ENCODE data around the gene CNBP.
"Not testable (repeated sequence)": the region's sequence is repeated elsewhere in the genome, so short reads cannot be mapped to it uniquely, and the experiment has no call there.

DNA sequence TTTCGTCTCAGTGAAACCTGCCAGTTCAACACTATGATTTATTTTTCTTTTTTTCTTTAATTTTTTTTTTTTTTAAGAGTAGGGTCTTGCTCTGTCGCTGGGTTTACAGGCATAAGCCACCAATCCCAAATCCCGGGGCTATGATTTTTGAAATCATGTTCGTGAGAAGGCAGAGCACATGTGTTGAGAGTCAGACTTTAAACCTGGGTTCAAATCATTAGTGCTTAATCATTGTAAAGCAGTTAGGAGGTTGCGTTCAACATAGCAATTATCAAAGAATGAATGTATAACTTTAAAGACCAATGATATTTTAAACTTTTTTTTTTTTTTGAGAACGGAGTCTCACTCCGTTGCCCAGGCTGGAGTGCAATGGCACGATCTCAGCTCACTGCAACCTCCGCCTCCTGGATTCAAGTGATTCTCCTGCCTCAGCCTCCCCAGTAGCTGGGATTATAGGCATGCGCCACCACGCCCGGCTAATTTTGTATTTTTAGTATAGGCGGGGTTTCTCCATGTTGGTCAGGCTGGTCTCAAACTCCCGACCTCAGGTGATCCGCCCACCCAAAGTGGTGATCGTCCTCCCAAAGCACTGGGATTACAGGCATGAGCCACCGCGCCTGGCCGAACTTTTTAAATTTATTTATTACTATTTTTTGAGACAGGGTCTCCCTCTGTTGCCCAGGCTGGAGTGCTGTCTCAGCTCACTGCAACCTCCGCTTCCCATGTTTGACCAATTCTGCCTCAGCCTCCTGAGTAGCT, 1.3 kb upstream of the CNBP start:
- not testable (repeated sequence) for TF ChIP-seq OSR1 (CRISPR knock-in tag; IDR thresholded peaks at IDR 0.05); SNAI2 (CRISPR knock-in tag; IDR thresholded peaks at IDR 0.05); RARB (CRISPR knock-in tag; IDR thresholded peaks at IDR 0.05); ARNTL (CRISPR knock-in tag; IDR thresholded peaks at IDR 0.05; ENCODE audit: borderline replicate concordance, low read depth); ISL1 (CRISPR knock-in tag; IDR thresholded peaks at IDR 0.05); ZNF70 (CRISPR knock-in tag; IDR thresholded peaks at IDR 0.05); PPARA (CRISPR knock-in tag; IDR thresholded peaks at IDR 0.05; ENCODE audit: borderline replicate concordance); GLIS3 (CRISPR knock-in tag; IDR thresholded peaks at IDR 0.05); ZFP3 (CRISPR knock-in tag; IDR thresholded peaks at IDR 0.05)
- TF ChIP-seq, protein P1, sequence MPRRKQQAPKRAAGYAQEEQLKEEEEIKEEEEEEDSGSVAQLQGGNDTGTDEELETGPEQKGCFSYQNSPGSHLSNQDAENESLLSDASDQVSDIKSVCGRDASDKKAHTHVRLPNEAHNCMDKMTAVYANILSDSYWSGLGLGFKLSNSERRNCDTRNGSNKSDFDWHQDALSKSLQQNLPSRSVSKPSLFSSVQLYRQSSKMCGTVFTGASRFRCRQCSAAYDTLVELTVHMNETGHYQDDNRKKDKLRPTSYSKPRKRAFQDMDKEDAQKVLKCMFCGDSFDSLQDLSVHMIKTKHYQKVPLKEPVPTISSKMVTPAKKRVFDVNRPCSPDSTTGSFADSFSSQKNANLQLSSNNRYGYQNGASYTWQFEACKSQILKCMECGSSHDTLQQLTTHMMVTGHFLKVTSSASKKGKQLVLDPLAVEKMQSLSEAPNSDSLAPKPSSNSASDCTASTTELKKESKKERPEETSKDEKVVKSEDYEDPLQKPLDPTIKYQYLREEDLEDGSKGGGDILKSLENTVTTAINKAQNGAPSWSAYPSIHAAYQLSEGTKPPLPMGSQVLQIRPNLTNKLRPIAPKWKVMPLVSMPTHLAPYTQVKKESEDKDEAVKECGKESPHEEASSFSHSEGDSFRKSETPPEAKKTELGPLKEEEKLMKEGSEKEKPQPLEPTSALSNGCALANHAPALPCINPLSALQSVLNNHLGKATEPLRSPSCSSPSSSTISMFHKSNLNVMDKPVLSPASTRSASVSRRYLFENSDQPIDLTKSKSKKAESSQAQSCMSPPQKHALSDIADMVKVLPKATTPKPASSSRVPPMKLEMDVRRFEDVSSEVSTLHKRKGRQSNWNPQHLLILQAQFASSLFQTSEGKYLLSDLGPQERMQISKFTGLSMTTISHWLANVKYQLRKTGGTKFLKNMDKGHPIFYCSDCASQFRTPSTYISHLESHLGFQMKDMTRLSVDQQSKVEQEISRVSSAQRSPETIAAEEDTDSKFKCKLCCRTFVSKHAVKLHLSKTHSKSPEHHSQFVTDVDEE (CRISPR knock-in tag; IDR thresholded peaks at IDR 0.05), result not testable (repeated sequence)
- TF ChIP-seq, protein P2, sequence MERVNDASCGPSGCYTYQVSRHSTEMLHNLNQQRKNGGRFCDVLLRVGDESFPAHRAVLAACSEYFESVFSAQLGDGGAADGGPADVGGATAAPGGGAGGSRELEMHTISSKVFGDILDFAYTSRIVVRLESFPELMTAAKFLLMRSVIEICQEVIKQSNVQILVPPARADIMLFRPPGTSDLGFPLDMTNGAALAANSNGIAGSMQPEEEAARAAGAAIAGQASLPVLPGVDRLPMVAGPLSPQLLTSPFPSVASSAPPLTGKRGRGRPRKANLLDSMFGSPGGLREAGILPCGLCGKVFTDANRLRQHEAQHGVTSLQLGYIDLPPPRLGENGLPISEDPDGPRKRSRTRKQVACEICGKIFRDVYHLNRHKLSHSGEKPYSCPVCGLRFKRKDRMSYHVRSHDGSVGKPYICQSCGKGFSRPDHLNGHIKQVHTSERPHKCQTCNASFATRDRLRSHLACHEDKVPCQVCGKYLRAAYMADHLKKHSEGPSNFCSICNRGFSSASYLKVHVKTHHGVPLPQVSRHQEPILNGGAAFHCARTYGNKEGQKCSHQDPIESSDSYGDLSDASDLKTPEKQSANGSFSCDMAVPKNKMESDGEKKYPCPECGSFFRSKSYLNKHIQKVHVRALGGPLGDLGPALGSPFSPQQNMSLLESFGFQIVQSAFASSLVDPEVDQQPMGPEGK (CRISPR knock-in tag; IDR thresholded peaks at IDR 0.05; ENCODE audit: borderline replicate concordance), result not testable (repeated sequence)

All from SK-N-SH treated with all-trans-retinoic acid at 6 μM for 48 hours (cell line).